K562 (cell line): ENCODE results near the gene GATA5. TPM values are rescaled to one million over a fixed set of nuclear protein-coding genes. Genes with fewer than 3 reads are reported as not detected.

Source experiments
- ETV5 ChIP-seq: sonication (generic); formaldehyde crosslinking; IDR thresholded peaks from 2 replicates; pipeline ENCODE4 v1.4.0; 2020; ENCODE audit warnings: low read depth, mild to moderate bottlenecking, missing genetic modification reagents
- GTF2B ChIP-seq: IDR thresholded peaks from 2 replicates; pipeline ENCODE4 v1.6.1; 2011; ENCODE audit not compliant: insufficient read length; ENCODE audit errors: extremely low read depth
- RBFOX2 ChIP-seq: fragments of 200-400 bp; formaldehyde crosslinking; IDR thresholded peaks from 2 replicates; pipeline ENCODE4 v1.6.1; 2017; ENCODE audit warnings: low read depth, mild to moderate bottlenecking, low read length, moderate library complexity
- SMAD4 ChIP-seq: fragments of 250-450 bp; sonication (Bioruptor Pico); conservative IDR thresholded peaks from 2 replicates; pipeline ENCODE4 v1.8.0; 2021; ENCODE audit warnings: inconsistent platforms, mild to moderate bottlenecking, moderate library complexity
- ZNF12 ChIP-seq: sonication (generic); formaldehyde crosslinking; IDR thresholded peaks from 2 replicates; pipeline ENCODE4 v1.4.0; 2020; ENCODE audit warnings: mild to moderate bottlenecking, missing genetic modification reagents
- polyA plus RNA-seq, 8 experiments: library from polyadenylated mRNA; depleted of rRNA in 4 of 8; stranded (reverse) in 5 of 8; unstranded in 3 of 8; fragments of >200 nt; fragmentation: Nextera tagmentation in 2 of 8; fragmentation: Illumina TruSeq in 1 of 8; extraction: Ambion mirVana in 2 of 8; extraction: Trizol in 1 of 8; gene quantifications; 2 replicates each; pipeline versions ENCODE4 v1.2.1 to v1.2.3, GENCODE V29; 2011 to 2014; ENCODE audit warnings: inconsistent platforms in 1 of 8, missing spikeins in 1 of 8
- total RNA-seq, 7 experiments: library from RNA; depleted of rRNA in 6 of 7; stranded (reverse); fragments of >200 nt in 6 of 7; fragmentation: Illumina TruSeq in 2 of 7; extraction: Trizol in 2 of 7; gene quantifications; 2 replicates each; pipeline versions ENCODE4 v1.2.1 to v1.2.3, GENCODE V29; 2011 to 2021; ENCODE audit warnings: low replicate concordance in 1 of 7
- TF ChIP-seq, protein P1 (sequence below): fragments of 450-650 bp; IDR thresholded peaks from 2 replicates; pipeline ENCODE4 v1.6.1; 2018; ENCODE audit not compliant: partially characterized antibody
- TF ChIP-seq, protein P2 (sequence below): fragments of 450-650 bp; IDR thresholded peaks from 2 replicates; pipeline ENCODE4 v1.6.1; 2016; ENCODE audit warnings: mild to moderate bottlenecking, moderate library complexity

Gene GATA5
- total and polyA plus RNA-seq, 9 of the 15 experiments (the other 6 are each of a cell fraction or from before 2014, with no cell fraction given) = 0.09 to 0.57 (median 0.20) TPM; not detected in 3

DNA sequence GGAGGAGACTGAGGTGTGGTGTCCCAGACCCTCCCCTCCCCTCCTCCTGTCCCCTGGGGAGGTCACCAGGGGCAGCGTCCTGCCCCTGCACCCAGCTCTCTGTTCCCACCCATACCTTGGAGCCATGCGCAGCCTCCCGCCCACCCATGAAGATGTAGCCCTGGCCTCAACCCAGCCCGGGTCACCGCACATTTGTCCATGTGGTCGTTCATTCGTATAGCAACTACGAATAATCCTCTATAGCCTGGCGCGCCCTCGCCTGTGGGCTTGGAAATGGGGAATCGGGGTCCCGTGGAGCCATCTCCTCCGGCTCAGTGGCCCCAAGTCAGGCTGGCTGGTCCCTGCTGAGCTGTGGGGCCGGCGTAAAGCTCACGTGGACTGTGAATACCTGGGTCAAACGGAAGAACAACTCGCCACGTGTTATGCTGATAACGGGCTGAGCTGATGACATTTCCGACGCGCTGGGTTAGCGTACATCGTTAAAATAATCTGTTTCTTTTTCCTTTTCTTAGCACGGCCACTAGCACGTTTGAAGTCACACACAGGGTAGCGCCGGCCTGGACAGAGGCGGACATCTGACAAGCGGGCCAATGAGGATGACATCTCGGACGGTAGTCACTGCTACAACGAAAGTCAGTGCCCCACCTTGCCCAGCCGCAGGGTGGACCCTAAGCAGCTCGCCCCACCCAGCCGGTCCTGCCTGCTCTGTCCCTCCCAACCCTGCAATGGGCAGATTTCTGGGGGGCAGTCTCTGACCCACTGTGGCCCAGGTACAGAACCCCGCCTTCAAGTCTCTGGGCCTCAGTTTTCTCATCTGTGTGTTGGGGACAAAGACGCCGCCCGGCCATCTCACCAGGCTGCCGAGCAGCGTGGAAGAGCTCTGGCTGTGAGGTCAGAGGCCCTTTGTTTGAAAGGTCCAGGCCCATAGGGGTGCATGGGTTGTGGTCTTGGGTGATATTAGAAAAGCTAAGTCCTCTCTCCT is 28.6 kb downstream of the GATA5 start (continued):
- TF ChIP-seq, protein P1, sequence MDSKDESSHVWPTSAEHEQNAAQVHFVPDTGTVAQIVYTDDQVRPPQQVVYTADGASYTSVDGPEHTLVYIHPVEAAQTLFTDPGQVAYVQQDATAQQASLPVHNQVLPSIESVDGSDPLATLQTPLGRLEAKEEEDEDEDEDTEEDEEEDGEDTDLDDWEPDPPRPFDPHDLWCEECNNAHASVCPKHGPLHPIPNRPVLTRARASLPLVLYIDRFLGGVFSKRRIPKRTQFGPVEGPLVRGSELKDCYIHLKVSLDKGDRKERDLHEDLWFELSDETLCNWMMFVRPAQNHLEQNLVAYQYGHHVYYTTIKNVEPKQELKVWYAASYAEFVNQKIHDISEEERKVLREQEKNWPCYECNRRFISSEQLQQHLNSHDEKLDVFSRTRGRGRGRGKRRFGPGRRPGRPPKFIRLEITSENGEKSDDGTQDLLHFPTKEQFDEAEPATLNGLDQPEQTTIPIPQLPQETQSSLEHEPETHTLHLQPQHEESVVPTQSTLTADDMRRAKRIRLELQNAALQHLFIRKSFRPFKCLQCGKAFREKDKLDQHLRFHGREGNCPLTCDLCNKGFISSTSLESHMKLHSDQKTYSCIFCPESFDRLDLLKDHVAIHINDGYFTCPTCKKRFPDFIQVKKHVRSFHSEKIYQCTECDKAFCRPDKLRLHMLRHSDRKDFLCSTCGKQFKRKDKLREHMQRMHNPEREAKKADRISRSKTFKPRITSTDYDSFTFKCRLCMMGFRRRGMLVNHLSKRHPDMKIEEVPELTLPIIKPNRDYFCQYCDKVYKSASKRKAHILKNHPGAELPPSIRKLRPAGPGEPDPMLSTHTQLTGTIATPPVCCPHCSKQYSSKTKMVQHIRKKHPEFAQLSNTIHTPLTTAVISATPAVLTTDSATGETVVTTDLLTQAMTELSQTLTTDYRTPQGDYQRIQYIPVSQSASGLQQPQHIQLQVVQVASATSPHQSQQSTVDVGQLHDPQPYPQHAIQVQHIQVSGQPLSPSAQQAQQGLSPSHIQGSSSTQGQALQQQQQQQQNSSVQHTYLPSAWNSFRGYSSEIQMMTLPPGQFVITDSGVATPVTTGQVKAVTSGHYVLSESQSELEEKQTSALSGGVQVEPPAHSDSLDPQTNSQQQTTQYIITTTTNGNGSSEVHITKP = no peak
- TF ChIP-seq RBFOX2 (peak; percentile 49), ZNF12 (CRISPR knock-in tag) (peak; percentile 46; the same call in 1 of the 2 replicates), ETV5 (CRISPR knock-in tag) (peak; percentile 41; the same call in 1 of the 2 replicates), GTF2B (no peak), SMAD4 (CRISPR knock-in tag) (peak; percentile 55)
- TF ChIP-seq, protein P2, sequence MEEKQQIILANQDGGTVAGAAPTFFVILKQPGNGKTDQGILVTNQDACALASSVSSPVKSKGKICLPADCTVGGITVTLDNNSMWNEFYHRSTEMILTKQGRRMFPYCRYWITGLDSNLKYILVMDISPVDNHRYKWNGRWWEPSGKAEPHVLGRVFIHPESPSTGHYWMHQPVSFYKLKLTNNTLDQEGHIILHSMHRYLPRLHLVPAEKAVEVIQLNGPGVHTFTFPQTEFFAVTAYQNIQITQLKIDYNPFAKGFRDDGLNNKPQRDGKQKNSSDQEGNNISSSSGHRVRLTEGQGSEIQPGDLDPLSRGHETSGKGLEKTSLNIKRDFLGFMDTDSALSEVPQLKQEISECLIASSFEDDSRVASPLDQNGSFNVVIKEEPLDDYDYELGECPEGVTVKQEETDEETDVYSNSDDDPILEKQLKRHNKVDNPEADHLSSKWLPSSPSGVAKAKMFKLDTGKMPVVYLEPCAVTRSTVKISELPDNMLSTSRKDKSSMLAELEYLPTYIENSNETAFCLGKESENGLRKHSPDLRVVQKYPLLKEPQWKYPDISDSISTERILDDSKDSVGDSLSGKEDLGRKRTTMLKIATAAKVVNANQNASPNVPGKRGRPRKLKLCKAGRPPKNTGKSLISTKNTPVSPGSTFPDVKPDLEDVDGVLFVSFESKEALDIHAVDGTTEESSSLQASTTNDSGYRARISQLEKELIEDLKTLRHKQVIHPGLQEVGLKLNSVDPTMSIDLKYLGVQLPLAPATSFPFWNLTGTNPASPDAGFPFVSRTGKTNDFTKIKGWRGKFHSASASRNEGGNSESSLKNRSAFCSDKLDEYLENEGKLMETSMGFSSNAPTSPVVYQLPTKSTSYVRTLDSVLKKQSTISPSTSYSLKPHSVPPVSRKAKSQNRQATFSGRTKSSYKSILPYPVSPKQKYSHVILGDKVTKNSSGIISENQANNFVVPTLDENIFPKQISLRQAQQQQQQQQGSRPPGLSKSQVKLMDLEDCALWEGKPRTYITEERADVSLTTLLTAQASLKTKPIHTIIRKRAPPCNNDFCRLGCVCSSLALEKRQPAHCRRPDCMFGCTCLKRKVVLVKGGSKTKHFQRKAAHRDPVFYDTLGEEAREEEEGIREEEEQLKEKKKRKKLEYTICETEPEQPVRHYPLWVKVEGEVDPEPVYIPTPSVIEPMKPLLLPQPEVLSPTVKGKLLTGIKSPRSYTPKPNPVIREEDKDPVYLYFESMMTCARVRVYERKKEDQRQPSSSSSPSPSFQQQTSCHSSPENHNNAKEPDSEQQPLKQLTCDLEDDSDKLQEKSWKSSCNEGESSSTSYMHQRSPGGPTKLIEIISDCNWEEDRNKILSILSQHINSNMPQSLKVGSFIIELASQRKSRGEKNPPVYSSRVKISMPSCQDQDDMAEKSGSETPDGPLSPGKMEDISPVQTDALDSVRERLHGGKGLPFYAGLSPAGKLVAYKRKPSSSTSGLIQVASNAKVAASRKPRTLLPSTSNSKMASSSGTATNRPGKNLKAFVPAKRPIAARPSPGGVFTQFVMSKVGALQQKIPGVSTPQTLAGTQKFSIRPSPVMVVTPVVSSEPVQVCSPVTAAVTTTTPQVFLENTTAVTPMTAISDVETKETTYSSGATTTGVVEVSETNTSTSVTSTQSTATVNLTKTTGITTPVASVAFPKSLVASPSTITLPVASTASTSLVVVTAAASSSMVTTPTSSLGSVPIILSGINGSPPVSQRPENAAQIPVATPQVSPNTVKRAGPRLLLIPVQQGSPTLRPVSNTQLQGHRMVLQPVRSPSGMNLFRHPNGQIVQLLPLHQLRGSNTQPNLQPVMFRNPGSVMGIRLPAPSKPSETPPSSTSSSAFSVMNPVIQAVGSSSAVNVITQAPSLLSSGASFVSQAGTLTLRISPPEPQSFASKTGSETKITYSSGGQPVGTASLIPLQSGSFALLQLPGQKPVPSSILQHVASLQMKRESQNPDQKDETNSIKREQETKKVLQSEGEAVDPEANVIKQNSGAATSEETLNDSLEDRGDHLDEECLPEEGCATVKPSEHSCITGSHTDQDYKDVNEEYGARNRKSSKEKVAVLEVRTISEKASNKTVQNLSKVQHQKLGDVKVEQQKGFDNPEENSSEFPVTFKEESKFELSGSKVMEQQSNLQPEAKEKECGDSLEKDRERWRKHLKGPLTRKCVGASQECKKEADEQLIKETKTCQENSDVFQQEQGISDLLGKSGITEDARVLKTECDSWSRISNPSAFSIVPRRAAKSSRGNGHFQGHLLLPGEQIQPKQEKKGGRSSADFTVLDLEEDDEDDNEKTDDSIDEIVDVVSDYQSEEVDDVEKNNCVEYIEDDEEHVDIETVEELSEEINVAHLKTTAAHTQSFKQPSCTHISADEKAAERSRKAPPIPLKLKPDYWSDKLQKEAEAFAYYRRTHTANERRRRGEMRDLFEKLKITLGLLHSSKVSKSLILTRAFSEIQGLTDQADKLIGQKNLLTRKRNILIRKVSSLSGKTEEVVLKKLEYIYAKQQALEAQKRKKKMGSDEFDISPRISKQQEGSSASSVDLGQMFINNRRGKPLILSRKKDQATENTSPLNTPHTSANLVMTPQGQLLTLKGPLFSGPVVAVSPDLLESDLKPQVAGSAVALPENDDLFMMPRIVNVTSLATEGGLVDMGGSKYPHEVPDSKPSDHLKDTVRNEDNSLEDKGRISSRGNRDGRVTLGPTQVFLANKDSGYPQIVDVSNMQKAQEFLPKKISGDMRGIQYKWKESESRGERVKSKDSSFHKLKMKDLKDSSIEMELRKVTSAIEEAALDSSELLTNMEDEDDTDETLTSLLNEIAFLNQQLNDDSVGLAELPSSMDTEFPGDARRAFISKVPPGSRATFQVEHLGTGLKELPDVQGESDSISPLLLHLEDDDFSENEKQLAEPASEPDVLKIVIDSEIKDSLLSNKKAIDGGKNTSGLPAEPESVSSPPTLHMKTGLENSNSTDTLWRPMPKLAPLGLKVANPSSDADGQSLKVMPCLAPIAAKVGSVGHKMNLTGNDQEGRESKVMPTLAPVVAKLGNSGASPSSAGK = peak; percentile 90
